Panc1 (cell line): ENCODE measurements around the gene CYTH3. TPM values are rescaled to one million over a fixed set of nuclear protein-coding genes. Genes with fewer than 3 reads are reported as not detected.
"Not testable (repeated sequence)": the region's sequence is repeated elsewhere in the genome, so short reads cannot be mapped to it uniquely, and the experiment has no call there.

Experiments used
- ATAC-seq: fragments of 200-7000 bp; cut with Tn5 transposase; 2 replicates; pipeline ENCODE4 v1.9.1; 2020; ENCODE audit warnings: mild to moderate bottlenecking, moderate library complexity
- BruUV-seq: library from RNA; stranded (reverse); fragments of 400-500 nt; replicated peaks from 2 replicates; lab custom pipeline; 2021; lab: Mats Ljungman, UMichigan
- CTCF ChIA-PET: fragments of 300-600 bp; sonication (Branson Sonifier 250); formaldehyde crosslinking; loops from one replicate; lab custom pipeline; 2022; ENCODE audit warnings: antibody characterized with exemption; lab: Charles Lee
- POLR2A ChIA-PET: fragments of 300-600 bp; sonication (Branson Sonifier 250); formaldehyde crosslinking; loops from one replicate; lab custom pipeline; 2022; ENCODE audit warnings: antibody characterized with exemption; lab: Charles Lee
- DNase-seq: peaks from one replicate; pipeline ENCODE4 v3.0.0-alpha.2; 2010; ENCODE audit warnings: low read depth, low spot score
- H3K27ac ChIP-seq: 2 replicates; pipeline ENCODE4 v1.5.1; 2011; ENCODE audit warnings: mild to moderate bottlenecking, low read length, inconsistent platforms
- H3K27me3 ChIP-seq: fragments of 200-500 bp; sonication (Bioruptor generic); 2 replicates; pipeline ENCODE4 v1.6.0; 2014; ENCODE audit warnings: low read length, inconsistent platforms; ENCODE audit not compliant: control insufficient read depth, insufficient read depth
- H3K36me3 ChIP-seq: fragments of 200-500 bp; sonication (Bioruptor generic); 2 replicates; pipeline ENCODE4 v1.5.1; 2014; ENCODE audit warnings: inconsistent platforms, mild to moderate bottlenecking, low read length, moderate library complexity; ENCODE audit not compliant: control insufficient read depth, insufficient read depth
- H3K4me1 ChIP-seq: 2 replicates; pipeline ENCODE4 v1.5.1; 2011; ENCODE audit warnings: inconsistent platforms, mild to moderate bottlenecking, low read length, moderate library complexity; ENCODE audit not compliant: control insufficient read depth, insufficient read depth
- H3K4me3 ChIP-seq, 2 experiments: 2 replicates each; pipeline ENCODE4 v1.5.1; 2011 to 2012; ENCODE audit warnings: low read depth in 2 of 2, low read length in 2 of 2, mild to moderate bottlenecking in 2 of 2, inconsistent platforms in 1 of 2, moderate library complexity in 1 of 2
- H3K9me3 ChIP-seq: fragments of 200-500 bp; sonication (Bioruptor generic); 2 replicates; pipeline ENCODE4 v1.5.1; 2014; ENCODE audit warnings: low read depth, mild to moderate bottlenecking, inconsistent platforms, low read length, moderate library complexity; ENCODE audit not compliant: control insufficient read depth, insufficient read depth
- CTCF ChIP-seq: fragments of 450-650 bp; IDR thresholded peaks from 2 replicates; pipeline ENCODE4 v1.5.1; 2017; ENCODE audit warnings: mild to moderate bottlenecking
- POLR2AphosphoS5 ChIP-seq: IDR thresholded peaks from 2 replicates; pipeline ENCODE4 v1.6.1; 2012; ENCODE audit warnings: mild to moderate bottlenecking, low read depth, low read length, moderate library complexity
- SIN3A ChIP-seq: IDR thresholded peaks from 2 replicates; pipeline ENCODE4 v1.6.1; 2012; ENCODE audit warnings: low read depth, mild to moderate bottlenecking, low read length, moderate library complexity, borderline replicate concordance; ENCODE audit not compliant: insufficient read depth
- TCF7L2 ChIP-seq: IDR thresholded peaks from 2 replicates; pipeline ENCODE4 v1.6.1; 2011; ENCODE audit warnings: mild to moderate bottlenecking, low read depth, low read length, inconsistent platforms
- in situ Hi-C: cut with HindIII; loops from 2 replicates; pipeline ENCODE4 v1.10.0; 2016; ENCODE audit warnings: low sequenced_read_pairs, low pct_unique_long_range_greater_than_20kb
- intact Hi-C: fragments of 100-400 bp; cut with micrococcal nuclease; formaldehyde crosslinking; loops from one replicate; pipeline ENCODE4 v1.10.0; 2022; ENCODE audit not compliant: unreplicated experiment
- total RNA-seq: library from RNA; stranded (reverse); gene quantifications from one replicate; pipeline ENCODE4 v1.2.1, GENCODE V29; 2021; ENCODE audit not compliant: unreplicated experiment
- TF ChIP-seq, protein P1 (sequence below), 2 experiments: IDR thresholded peaks; 2 replicates each; pipeline ENCODE4 v1.6.1; 2011 to 2012; ENCODE audit warnings: low read depth in 2 of 2, control low read depth in 1 of 2, low read length in 1 of 2, mild to moderate bottlenecking in 1 of 2, moderate library complexity in 1 of 2; ENCODE audit not compliant: insufficient read depth in 1 of 2

The CYTH3 gene
- total RNA-seq, 1 experiment from 2014 or later: 35.5 TPM

GRCh38 chr7:6226194-6226799 lies 46.1 kb downstream of the CYTH3 start:
- CTCF ChIA-PET: interaction anchor here (0.6 kb wide), 1 partner anchor 84 kb away, joined by 3 read pairs; no protein-coding TSS in a partner anchor
- no peak overlapping the region for H3K27ac ChIP-seq

DNA sequence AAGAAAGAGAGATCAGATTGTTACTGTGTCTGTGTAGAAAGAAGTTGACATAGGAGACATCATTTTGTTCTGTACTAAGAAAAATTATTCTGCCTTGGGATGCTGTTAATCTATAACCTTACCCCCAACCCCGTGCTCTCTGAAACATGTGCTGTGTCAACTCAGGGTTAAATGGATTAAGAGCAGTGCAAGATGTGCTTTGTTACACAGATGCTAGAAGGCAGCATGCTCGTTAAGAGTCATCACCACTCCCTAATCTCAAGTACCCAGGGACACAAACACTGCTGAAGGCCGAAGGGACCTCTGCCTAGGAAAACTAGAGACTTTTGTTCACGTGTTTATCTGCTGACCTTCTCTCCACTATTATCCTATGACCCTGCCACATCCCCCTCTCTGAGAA lies 49.0 kb downstream of the CYTH3 start:
- in situ Hi-C loops, H3K9me3 ChIP-seq, H3K4me1 ChIP-seq, H3K4me3 ChIP-seq, DNase-seq, H3K36me3 ChIP-seq, H3K27me3 ChIP-seq, H3K27ac ChIP-seq, POLR2A ChIA-PET, intact Hi-C loops, ATAC-seq: not testable (repeated sequence)
- BruUV-seq: TSS peak; percentile 26
- CTCF ChIA-PET: interaction anchor here (0.6 kb wide), 1 partner anchor 76 kb away, joined by 3 read pairs; no protein-coding TSS in a partner anchor

More at GRCh38 chr7:6226194-6226799, 46.1 kb downstream of the CYTH3 start:
- TF ChIP-seq CTCF (no peak), SIN3A (no peak), TCF7L2 (no peak), POLR2AphosphoS5 (no peak)
- TF ChIP-seq, protein P1, sequence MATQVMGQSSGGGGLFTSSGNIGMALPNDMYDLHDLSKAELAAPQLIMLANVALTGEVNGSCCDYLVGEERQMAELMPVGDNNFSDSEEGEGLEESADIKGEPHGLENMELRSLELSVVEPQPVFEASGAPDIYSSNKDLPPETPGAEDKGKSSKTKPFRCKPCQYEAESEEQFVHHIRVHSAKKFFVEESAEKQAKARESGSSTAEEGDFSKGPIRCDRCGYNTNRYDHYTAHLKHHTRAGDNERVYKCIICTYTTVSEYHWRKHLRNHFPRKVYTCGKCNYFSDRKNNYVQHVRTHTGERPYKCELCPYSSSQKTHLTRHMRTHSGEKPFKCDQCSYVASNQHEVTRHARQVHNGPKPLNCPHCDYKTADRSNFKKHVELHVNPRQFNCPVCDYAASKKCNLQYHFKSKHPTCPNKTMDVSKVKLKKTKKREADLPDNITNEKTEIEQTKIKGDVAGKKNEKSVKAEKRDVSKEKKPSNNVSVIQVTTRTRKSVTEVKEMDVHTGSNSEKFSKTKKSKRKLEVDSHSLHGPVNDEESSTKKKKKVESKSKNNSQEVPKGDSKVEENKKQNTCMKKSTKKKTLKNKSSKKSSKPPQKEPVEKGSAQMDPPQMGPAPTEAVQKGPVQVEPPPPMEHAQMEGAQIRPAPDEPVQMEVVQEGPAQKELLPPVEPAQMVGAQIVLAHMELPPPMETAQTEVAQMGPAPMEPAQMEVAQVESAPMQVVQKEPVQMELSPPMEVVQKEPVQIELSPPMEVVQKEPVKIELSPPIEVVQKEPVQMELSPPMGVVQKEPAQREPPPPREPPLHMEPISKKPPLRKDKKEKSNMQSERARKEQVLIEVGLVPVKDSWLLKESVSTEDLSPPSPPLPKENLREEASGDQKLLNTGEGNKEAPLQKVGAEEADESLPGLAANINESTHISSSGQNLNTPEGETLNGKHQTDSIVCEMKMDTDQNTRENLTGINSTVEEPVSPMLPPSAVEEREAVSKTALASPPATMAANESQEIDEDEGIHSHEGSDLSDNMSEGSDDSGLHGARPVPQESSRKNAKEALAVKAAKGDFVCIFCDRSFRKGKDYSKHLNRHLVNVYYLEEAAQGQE (IDR thresholded peaks at IDR 0.05; ENCODE audit: insufficient read depth in 1 of 2, low read depth in 2 of 2, low read length in 1 of 2): no peak
- Histone ChIP-seq H3K4me1 (peaks cover 12% of the 10 kb centered on the region), H3K9me3 (no peaks in the 10 kb centered on the region), H3K27me3 (no peaks in the 10 kb centered on the region), H3K36me3 (no peaks in the 10 kb centered on the region), H3K4me3 (no peak overlapping the region)
- POLR2A ChIA-PET: no interaction called here
- in situ Hi-C loops: no loop called here
- no peak for DNase-seq
- ATAC-seq: no peak
- BruUV-seq: no TSS peak
- intact Hi-C loops: no loop called here

GRCh38 chr7:6223010-6223409 lies 49.4 kb downstream of the CYTH3 start:
- in situ Hi-C loops, H3K4me1 ChIP-seq: not testable (repeated sequence)
- CTCF ChIA-PET: interaction anchor here (0.6 kb wide), 1 partner anchor 77 kb away, joined by 3 read pairs; no protein-coding TSS in a partner anchor

More at GRCh38 chr7:6223010-6223409, 49.4 kb downstream of the CYTH3 start:
- ATAC-seq, H3K4me3 ChIP-seq, DNase-seq, H3K27me3 ChIP-seq, H3K36me3 ChIP-seq, intact Hi-C loops, H3K9me3 ChIP-seq, POLR2A ChIA-PET, BruUV-seq, H3K27ac ChIP-seq: not testable (repeated sequence)
